T-helper 17 cell (primary cell): ENCODE data around the gene ZDHHC7. TPM values are rescaled to one million over a fixed set of nuclear protein-coding genes. Genes with fewer than 3 reads are reported as not detected.

ENCODE experiments used
- ATAC-seq: fragments of 150-1000 bp; cut with Tn5 transposase; 2 replicates; pipeline ENCODE4 v1.10.0; 2021; ENCODE audit warnings: mild to moderate bottlenecking, moderate library complexity
- DNase-seq, 3 donors: peaks; one replicate each; pipeline versions ENCODE4 v3.0.0 to v3.0.0-alpha.2; 2020 to 2021
- H3K9me3 ChIP-seq: one replicate; pipeline ENCODE4 v1.7.0; 2013; ENCODE audit warnings: low read length, mild to moderate bottlenecking; ENCODE audit not compliant: control insufficient read depth, poor library complexity, severe bottlenecking
- H3K27ac Mint-ChIP-seq: one replicate; pipeline ENCODE4 v1.8.0; 2022; ENCODE audit warnings: mild to moderate bottlenecking, moderate library complexity, mixed read lengths
- H3K27me3 Mint-ChIP-seq: one replicate; pipeline ENCODE4 v1.8.0; 2022; ENCODE audit warnings: mixed read lengths
- H3K36me3 Mint-ChIP-seq: one replicate; pipeline ENCODE4 v1.8.0; 2022; ENCODE audit warnings: low read depth, mixed read lengths
- H3K4me1 Mint-ChIP-seq: one replicate; pipeline ENCODE4 v1.8.0; 2022; ENCODE audit warnings: mild to moderate bottlenecking, mixed read lengths
- H3K4me3 Mint-ChIP-seq: one replicate; pipeline ENCODE4 v1.8.0; 2022; ENCODE audit warnings: mild to moderate bottlenecking, moderate library complexity, mixed read lengths
- total RNA-seq, 4 donors: library from RNA in 2 of 4; stranded (reverse) in 2 of 4; gene quantifications; one replicate each; pipeline ENCODE4 v1.2.3 and lab custom pipeline; 2022 to 2026

The ZDHHC7 gene
- total RNA-seq, 2 donors from 2014 or later, result 35.4 to 46.6 TPM

GRCh38 chr16:84970447-84971127 is 40.7 kb downstream of the ZDHHC7 start:
- no peaks in the 10 kb centered on the region for H3K27me3 Mint-ChIP-seq
- no peaks in the 10 kb centered on the region for H3K9me3 ChIP-seq
- peaks cover 4% of the 10 kb centered on the region for H3K4me1 Mint-ChIP-seq
- ATAC-seq, result peak; percentile 96
- peak overlapping the region; percentile 53 for H3K27ac Mint-ChIP-seq
- peaks cover 5% of the 10 kb centered on the region for H3K36me3 Mint-ChIP-seq
- H3K4me3 Mint-ChIP-seq, result peak overlapping the region; percentile 56
- peak; percentile 69 to 73 (median 71) for DNase-seq

- H3K9me3 ChIP-seq, result no peaks in the 10 kb centered on the region
- no peak overlapping the region for H3K27ac Mint-ChIP-seq
- peaks cover 6% of the 10 kb centered on the region for H3K27me3 Mint-ChIP-seq
- ATAC-seq (no peak), DNase-seq (no peak)
- H3K4me3 Mint-ChIP-seq, result no peak overlapping the region
- H3K4me1 Mint-ChIP-seq, result peaks cover 7% of the 10 kb centered on the region
- no peaks in the 10 kb centered on the region for H3K36me3 Mint-ChIP-seq
Observed at GRCh38 chr16:84967828-84968227, 43.5 kb downstream of the ZDHHC7 start.

GRCh38 chr16:84965428-84966415 is 45.6 kb downstream of the ZDHHC7 start:
- no peak for DNase-seq
- ATAC-seq, result no peak
- Mint-ChIP-seq H3K36me3 (no peaks in the 10 kb centered on the region), H3K4me3 (no peak overlapping the region), H3K27me3 (peaks cover 7% of the 10 kb centered on the region), H3K4me1 (peaks cover 6% of the 10 kb centered on the region), H3K27ac (peak overlapping the region; percentile 2)
- H3K9me3 ChIP-seq, result no peaks in the 10 kb centered on the region

GRCh38 chr16:84964386-84965128 is 46.8 kb downstream of the ZDHHC7 start:
- H3K27ac Mint-ChIP-seq, result no peak overlapping the region
- ATAC-seq, result no peak
- no peaks in the 10 kb centered on the region for H3K9me3 ChIP-seq
- peaks cover 5% of the 10 kb centered on the region for H3K4me1 Mint-ChIP-seq
- H3K4me3 Mint-ChIP-seq, result no peak overlapping the region
- no peak for DNase-seq
- H3K27me3 Mint-ChIP-seq, result peaks cover 7% of the 10 kb centered on the region
- H3K36me3 Mint-ChIP-seq, result no peaks in the 10 kb centered on the region

- Mint-ChIP-seq H3K27ac (peak overlapping the region; percentile 24), H3K36me3 (no peaks in the 10 kb centered on the region), H3K4me3 (no peak overlapping the region), H3K4me1 (peaks cover 5% of the 10 kb centered on the region), H3K27me3 (peaks cover 7% of the 10 kb centered on the region)
- no peaks in the 10 kb centered on the region for H3K9me3 ChIP-seq
- no peak for DNase-seq
- ATAC-seq, result no peak
Observed at GRCh38 chr16:84963066-84963465, 48.3 kb downstream of the ZDHHC7 start.

- Mint-ChIP-seq H3K27ac (no peak overlapping the region), H3K4me3 (no peak overlapping the region), H3K36me3 (no peaks in the 10 kb centered on the region), H3K4me1 (peaks cover 5% of the 10 kb centered on the region), H3K27me3 (peaks cover 7% of the 10 kb centered on the region)
- no peak for DNase-seq
- ATAC-seq, result no peak
- H3K9me3 ChIP-seq, result no peaks in the 10 kb centered on the region
Observed at GRCh38 chr16:84960942-84961341, 50.4 kb downstream of the ZDHHC7 start.

GRCh38 chr16:84959784-84960417 is 51.4 kb downstream of the ZDHHC7 start:
- H3K9me3 ChIP-seq, result no peaks in the 10 kb centered on the region
- no peak for DNase-seq
- Mint-ChIP-seq H3K27ac (no peak overlapping the region), H3K27me3 (peaks cover 7% of the 10 kb centered on the region), H3K36me3 (no peaks in the 10 kb centered on the region), H3K4me3 (no peak overlapping the region), H3K4me1 (peaks cover 5% of the 10 kb centered on the region)
- no peak for ATAC-seq

GRCh38 chr16:84959045-84959576 is 52.2 kb downstream of the ZDHHC7 start:
- peaks cover 5% of the 10 kb centered on the region for H3K4me1 Mint-ChIP-seq
- no peak overlapping the region for H3K27ac Mint-ChIP-seq
- H3K9me3 ChIP-seq, result no peaks in the 10 kb centered on the region
- H3K4me3 Mint-ChIP-seq, result no peak overlapping the region
- no peaks in the 10 kb centered on the region for H3K36me3 Mint-ChIP-seq
- H3K27me3 Mint-ChIP-seq, result peaks cover 7% of the 10 kb centered on the region
- DNase-seq (no peak), ATAC-seq (no peak)

- no peaks in the 10 kb centered on the region for H3K36me3 Mint-ChIP-seq
- H3K27ac Mint-ChIP-seq, result no peak overlapping the region
Observed at GRCh38 chr16:84957792-84958191, 53.5 kb downstream of the ZDHHC7 start.

GRCh38 chr16:84957192-84957591 is 54.1 kb downstream of the ZDHHC7 start:
- no peak overlapping the region for H3K4me3 Mint-ChIP-seq
- peaks cover 4% of the 10 kb centered on the region for H3K4me1 Mint-ChIP-seq
- ATAC-seq, result no peak
- H3K27me3 Mint-ChIP-seq, result no peaks in the 10 kb centered on the region
- H3K9me3 ChIP-seq, result no peaks in the 10 kb centered on the region
- DNase-seq, result no peak
- no peak overlapping the region for H3K27ac Mint-ChIP-seq
- no peaks in the 10 kb centered on the region for H3K36me3 Mint-ChIP-seq

More at GRCh38 chr16:84957792-84958191, 53.5 kb downstream of the ZDHHC7 start:
- H3K27me3 Mint-ChIP-seq, result peaks cover under 1% of the 10 kb centered on the region
- H3K9me3 ChIP-seq, result no peaks in the 10 kb centered on the region
- peaks cover 2% of the 10 kb centered on the region for H3K4me1 Mint-ChIP-seq
- DNase-seq, result no peak
- no peak overlapping the region for H3K4me3 Mint-ChIP-seq
- ATAC-seq, result no peak

GRCh38 chr16:84955427-84955826 is 55.9 kb downstream of the ZDHHC7 start:
- H3K4me1 Mint-ChIP-seq, result peaks cover 6% of the 10 kb centered on the region
- ATAC-seq (no peak), DNase-seq (no peak)
- H3K36me3 Mint-ChIP-seq, result no peaks in the 10 kb centered on the region
- no peaks in the 10 kb centered on the region for H3K9me3 ChIP-seq
- no peak overlapping the region for H3K27ac Mint-ChIP-seq
- H3K27me3 Mint-ChIP-seq, result no peaks in the 10 kb centered on the region
- no peak overlapping the region for H3K4me3 Mint-ChIP-seq

- H3K9me3 ChIP-seq, result no peaks in the 10 kb centered on the region
- Mint-ChIP-seq H3K4me1 (peaks cover 7% of the 10 kb centered on the region), H3K27me3 (no peaks in the 10 kb centered on the region), H3K36me3 (no peaks in the 10 kb centered on the region), H3K27ac (no peak overlapping the region), H3K4me3 (no peak overlapping the region)
- DNase-seq (no peak), ATAC-seq (no peak)
Observed at GRCh38 chr16:84953190-84953746, 58.1 kb downstream of the ZDHHC7 start.
